Measurements from ENCODE around the gene SYP.

SYP gene

GRCh38 chrX:49220100-49220499 lies 20.1 kb upstream of the SYP start:
- no peak for DNase-seq (ENCODE audit: low read depth)

- DNase-seq (ENCODE audit: low read depth), result no peak
Measured at GRCh38 chrX:49214996-49215526, 15.1 kb upstream of the SYP start.

- DNase-seq (ENCODE audit: low read depth), result no peak
Measured at GRCh38 chrX:49214416-49214815, 14.4 kb upstream of the SYP start.

- DNase-seq (ENCODE audit: low read depth), result no peak
Measured at GRCh38 chrX:49212861-49213260, 12.9 kb upstream of the SYP start.

GRCh38 chrX:49212209-49212608 lies 12.2 kb upstream of the SYP start:
- DNase-seq (ENCODE audit: low read depth), result no peak

- DNase-seq (ENCODE audit: low read depth), result no peak
Measured at GRCh38 chrX:49211074-49211473, 11.1 kb upstream of the SYP start.

GRCh38 chrX:49210406-49210805 lies 10.4 kb upstream of the SYP start:
- DNase-seq (ENCODE audit: low read depth), result no peak

GRCh38 chrX:49209434-49210251 lies 9.7 kb upstream of the SYP start:
- no peak for DNase-seq (ENCODE audit: low read depth)

GRCh38 chrX:49208399-49208798 lies 8.4 kb upstream of the SYP start:
- DNase-seq (ENCODE audit: low read depth), result no peak

- DNase-seq (ENCODE audit: low read depth), result no peak
Measured at GRCh38 chrX:49206543-49206942, 6.5 kb upstream of the SYP start.

GRCh38 chrX:49205443-49205842 lies 5.5 kb upstream of the SYP start:
- no peak for DNase-seq (ENCODE audit: low read depth)

GRCh38 chrX:49204709-49205108 lies 4.7 kb upstream of the SYP start:
- no peak for DNase-seq (ENCODE audit: low read depth)

GRCh38 chrX:49204017-49204416 lies 4.0 kb upstream of the SYP start:
- no peak for DNase-seq (ENCODE audit: low read depth)

GRCh38 chrX:49203536-49203935 lies 3.5 kb upstream of the SYP start:
- DNase-seq (ENCODE audit: low read depth), result no peak

GRCh38 chrX:49202022-49202421 lies 2.0 kb upstream of the SYP start:
- DNase-seq (ENCODE audit: low read depth), result no peak

- no peak for DNase-seq (ENCODE audit: low read depth)
Measured at GRCh38 chrX:49199315-49199595, 738 bp downstream of the SYP start.

GRCh38 chrX:49198540-49199314 lies 1.3 kb downstream of the SYP start:
- DNase-seq (ENCODE audit: low read depth), result no peak

GRCh38 chrX:49197543-49198087 lies 2.4 kb downstream of the SYP start:
- no peak for DNase-seq (ENCODE audit: low read depth)

GRCh38 chrX:49193542-49193964 lies 6.4 kb downstream of the SYP start:
- DNase-seq (ENCODE audit: low read depth), result no peak

GRCh38 chrX:49192722-49193328 lies 7.2 kb downstream of the SYP start:
- no peak for DNase-seq (ENCODE audit: low read depth)

GRCh38 chrX:49191574-49192011 lies 8.4 kb downstream of the SYP start:
- DNase-seq (ENCODE audit: low read depth), result no peak

- peak; percentile 36 for DNase-seq (ENCODE audit: low read depth)
Measured at GRCh38 chrX:49190821-49191573, 9.0 kb downstream of the SYP start.

Data from stimulated activated CD8-positive, alpha-beta memory T cell treated with anti-CD3 and anti-CD28 coated beads, Interleukin-15, amount 100 ng/mL, for 24 hours (primary cell).